Fibroblast of gingiva (primary cell): ENCODE results near the gene PLPP2.
A peak's percentile ranks its signal among the peaks of the same experiment; 100 is the strongest.
"Not testable (repeated sequence)": the region's sequence is repeated elsewhere in the genome, so short reads cannot be mapped to it uniquely, and the experiment has no call there.

ENCODE experiments used
- DNase-seq: peaks from one replicate; pipeline ENCODE4 v3.0.0-alpha.2; 2011; ENCODE audit warnings: low read depth

PLPP2 gene

DNA sequence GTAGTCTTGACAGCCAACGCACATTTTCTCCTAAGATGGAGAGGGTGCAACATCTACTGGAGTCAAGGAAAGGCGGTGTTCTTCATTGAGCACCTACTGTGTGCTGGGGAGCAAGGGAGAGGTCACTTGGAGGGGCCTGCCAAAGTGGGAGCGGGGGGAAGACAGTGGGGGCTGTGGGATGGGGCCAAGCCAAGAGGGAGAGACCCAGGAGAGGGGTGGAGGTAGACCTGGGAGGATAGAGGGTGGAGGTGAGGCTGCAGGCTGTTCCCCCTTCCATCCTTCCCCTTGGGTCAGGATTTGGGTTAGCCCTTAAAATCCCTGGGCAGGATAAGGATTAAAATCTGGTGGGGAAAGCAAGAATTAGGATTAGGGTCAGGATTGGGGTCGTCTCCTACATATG, 1.7 kb upstream of the PLPP2 start:
- DNase-seq, result no peak

DNA sequence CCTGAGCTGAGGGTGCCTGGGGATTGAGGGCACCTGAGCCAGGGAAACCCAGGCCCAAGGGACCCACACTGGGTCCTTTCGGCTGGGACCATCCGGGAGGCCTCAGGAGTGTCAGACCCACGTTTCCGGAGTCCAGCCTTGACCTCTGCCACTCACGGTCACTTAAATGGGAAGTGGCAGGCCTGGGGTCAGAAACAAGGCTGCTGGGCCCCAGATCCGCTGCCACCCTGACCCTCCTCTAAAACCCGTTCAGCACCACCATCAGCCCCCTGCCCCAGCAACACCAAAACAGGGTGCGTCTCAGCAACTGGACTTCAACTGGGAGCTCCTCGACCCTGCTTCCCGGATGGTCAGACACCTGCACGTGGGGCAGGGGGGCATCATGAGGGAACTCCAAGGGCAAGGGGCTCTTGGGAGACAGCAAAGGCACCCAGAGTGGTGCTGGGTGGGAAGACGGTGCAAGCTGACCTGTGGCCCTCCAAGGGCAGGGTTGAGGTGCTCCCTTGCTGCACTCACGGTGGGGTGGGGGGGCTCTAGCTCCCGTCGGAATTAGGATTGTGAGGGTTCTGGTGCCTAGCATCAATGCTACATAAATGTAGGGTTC, 1.2 kb upstream of the PLPP2 start:
- no peak for DNase-seq

DNA sequence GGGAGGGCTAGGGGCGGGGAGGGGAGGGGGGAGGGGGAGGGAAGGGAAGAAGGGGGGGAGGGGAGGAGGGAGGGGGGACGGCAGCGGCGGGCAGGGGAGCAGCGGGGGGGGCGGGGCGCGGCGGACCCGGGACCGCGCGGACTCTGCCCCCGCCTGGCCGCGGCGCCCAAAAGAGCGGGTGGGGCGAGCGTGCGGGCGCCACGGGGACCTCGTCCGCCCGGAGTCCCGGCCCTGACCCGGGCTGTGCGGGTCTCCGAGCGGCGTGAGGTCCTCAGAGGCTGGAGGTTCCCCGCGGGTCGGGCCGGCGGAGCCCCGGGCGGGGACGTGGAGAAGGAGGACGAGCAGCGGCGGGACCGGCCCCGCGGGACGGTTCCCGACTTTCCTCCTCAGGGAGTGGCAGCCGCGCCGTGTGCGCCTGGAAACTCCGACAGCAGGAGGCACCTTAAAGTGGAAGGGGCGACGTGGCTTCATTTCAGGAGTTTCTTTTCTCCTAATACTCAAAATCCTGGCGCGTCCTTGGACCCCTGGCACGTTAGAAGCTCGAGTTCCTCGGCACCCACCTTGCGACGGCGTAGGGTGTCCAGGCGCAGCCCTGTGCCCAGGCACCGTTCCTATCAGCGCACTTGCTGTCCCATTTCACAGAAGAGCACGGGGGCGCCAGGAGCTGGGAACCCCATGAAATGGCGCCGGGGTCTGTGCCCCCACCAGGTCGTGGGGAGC, 518 bp upstream of the PLPP2 start:
- no peak for DNase-seq

DNA sequence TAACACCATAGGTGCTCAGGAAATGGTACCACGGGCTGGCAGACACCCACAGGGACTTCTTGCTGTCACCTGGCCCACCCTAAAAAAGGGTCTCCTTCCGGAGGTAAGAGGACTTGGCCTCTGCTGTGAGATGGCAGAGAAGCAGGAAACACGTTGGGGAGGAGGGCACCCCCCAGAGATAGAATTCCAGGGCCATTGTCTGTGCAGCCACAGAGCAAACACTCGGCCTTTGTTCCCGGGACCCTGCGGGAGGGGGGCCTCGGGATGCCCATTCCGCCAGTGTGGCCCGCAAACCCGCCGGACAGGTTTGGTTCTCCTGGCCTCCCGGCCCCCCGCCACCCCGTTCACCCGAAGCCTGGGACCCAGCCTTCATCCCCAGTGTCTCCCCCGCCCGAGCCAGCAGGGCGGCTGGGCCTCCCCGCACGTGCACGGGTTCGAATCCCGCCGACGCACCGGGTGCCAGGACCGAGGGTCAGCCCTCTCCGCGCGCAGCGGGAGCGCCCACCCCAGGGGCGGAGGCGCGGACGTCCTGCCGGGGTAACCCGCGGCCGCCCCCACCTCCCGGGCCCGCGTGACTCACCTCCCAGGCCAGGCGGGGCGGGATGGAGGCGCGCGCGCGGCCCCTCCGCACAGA, 714 bp downstream of the PLPP2 start:
- DNase-seq, result no peak

DNA sequence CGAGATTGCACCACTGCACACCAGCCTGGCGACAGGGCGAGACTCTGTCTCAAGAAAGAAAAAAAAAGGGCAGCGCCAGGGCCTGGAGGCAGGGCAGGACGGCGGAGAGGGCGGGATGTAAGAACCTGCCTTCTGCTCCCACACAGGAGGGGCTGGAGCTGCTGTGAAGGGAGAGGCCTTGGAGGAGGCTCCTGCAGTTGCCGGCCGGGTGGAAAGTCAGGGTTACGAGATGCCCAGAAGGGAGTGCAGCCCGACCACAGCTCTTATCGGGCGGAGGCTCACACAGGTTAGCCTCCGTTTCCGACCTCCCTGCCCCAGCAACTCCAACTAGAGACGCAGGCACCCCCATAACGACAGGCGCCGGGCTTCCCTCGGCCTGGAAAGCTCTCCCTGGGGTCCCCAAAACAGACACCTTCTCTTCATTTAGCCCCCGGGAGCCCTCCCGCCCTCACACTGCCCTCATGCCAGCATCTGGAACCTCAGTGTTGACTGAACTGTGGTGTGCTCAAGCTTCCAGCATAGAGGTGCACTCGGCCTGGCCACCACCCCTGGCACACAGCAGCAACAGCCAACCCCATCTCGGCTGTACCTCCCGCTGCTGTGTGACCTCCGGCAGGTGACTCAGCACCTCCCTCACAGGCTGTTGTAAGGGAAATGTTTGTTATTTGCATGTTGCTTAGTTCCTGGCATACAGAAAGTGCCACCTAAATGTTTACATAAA, 1.4 kb downstream of the PLPP2 start:
- peak; percentile 17 for DNase-seq

DNA sequence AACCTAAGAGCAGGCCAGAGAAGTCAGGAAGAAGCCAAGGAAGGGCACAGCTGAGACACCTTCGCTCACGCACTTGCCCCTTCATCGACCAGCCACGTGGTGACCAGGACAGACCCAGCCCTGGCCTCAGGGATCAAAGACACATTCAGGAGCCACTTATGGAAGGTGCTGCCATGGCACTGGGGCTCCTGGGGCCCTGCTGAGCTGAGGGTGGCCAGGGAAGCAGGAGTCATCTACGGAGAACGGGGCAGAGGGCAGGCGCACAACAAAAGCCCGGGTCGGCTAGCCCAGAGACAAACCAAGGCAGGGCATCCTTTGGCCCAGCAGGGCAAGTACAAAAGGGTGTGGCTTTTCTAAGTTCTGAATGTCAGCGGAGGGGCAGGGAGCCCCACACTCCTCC, 2.3 kb downstream of the PLPP2 start:
- no peak for DNase-seq

DNA sequence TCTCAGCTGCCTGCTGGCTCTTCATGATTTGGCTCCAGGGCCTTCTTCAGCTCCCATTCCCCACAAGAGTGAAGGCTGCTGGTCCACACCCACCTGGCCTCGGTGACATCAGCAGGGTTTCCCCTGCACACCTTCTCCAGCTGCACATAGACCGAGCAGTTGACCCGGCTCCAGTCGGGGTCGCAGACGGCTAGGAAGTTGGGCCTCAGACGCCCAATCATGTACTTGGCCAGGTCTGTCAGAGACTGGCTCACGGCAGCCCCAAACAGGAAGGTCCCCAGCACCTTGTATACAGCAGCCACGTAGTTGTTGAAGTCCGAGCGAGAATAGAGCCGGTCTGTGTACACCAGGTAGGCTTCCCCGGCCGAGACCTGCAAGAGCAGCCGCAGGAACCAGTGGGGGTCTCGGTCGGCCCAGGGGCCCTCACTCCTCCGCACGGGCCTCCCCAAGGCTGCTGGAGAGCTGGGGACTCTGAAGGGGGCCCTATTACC, 3.8 kb downstream of the PLPP2 start:
- DNase-seq, result no peak

DNA sequence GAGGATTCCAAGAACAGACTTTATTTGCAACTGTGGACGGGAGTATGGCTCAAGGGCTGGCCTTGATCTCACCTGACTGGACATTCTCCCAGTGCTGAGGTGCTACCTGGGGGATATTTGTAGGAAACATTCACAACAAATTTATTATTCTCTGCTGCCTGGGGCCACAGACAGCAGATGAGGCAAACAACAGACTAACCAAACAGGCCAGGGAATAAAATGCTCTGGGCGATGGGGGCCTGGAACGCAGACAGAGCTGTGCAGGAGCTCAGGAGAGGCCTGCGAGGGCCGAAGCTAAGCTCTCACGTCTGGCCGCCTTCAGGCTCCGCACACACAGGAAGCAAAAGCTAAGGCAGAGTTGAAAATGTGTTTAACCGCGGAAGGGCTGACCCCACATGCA, 7.8 kb downstream of the PLPP2 start:
- DNase-seq, result no peak

DNA sequence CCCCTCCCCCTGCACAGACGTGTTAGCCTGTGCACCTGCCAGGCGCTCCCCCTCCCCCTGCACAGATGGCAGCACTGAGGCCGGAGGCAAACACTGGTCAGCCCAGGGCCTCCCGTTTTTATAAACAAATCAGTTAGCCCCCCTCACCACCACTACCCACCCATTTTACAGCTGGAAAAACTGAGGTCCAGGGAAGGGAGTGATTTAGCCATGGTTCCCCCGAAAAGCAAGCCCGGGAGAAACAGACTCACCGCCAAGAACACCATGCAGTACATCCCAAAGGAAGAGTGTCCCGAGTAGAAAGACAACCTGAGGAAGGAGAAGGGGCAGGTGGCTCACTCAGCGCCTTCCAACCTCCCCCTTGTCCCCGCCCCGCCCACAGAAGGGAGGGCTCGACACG, 8.7 kb downstream of the PLPP2 start:
- DNase-seq, result no peak

DNA sequence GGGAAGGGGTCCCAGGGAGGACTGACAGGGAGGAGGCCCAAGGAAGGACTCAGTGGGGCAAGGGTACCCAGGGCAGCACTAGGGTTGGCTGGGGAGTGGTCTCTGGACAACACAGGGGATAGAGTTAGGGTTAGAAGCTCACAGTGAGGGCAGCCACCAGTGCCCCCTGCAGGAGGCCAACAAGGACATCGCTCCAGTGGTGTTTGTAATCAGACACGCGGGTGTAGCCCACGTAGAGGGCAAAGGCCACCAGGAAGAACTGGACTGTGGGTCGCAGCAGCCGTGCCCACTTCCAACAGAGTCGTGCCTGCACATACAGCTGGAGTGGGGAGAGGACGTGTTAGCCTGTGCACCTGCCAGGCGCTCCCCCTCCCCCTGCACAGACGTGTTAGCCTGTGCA, 9.2 kb downstream of the PLPP2 start:
- no peak for DNase-seq

DNA sequence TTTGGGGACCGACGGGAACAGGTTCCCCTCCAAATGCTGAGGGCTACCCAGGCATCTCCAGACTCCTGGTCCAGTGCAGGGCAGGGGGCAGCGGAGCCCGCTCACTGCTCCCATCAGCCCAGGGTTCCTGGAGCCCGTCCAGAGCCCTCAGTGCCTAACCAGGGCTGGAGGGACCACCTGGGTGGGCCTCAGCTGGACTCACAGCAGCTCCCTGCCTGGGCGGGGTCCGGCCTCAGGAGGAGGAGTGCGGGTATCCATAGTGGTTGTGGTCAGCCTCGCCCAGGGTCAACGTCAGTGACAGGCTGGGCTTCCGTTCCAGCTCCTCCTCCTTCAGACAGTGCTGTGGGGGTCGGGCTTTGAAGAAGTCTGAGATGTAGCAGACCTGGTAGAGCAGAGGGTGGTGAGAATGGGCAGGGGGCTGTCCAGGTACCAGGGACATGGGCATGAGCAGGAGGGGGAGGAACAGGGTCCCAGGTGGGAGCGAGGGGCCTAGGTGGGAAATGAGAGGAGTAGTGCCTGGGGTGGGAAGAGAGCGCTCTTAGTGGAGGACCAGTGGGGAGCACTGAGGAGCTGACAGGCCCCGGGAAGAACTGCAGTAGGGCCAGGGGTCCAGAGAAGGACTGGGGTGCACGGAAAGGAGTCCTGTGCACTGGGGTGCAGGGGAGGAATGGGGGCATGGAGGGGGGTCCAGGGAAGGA, 9.9 kb downstream of the PLPP2 start:
- no peak for DNase-seq

DNA sequence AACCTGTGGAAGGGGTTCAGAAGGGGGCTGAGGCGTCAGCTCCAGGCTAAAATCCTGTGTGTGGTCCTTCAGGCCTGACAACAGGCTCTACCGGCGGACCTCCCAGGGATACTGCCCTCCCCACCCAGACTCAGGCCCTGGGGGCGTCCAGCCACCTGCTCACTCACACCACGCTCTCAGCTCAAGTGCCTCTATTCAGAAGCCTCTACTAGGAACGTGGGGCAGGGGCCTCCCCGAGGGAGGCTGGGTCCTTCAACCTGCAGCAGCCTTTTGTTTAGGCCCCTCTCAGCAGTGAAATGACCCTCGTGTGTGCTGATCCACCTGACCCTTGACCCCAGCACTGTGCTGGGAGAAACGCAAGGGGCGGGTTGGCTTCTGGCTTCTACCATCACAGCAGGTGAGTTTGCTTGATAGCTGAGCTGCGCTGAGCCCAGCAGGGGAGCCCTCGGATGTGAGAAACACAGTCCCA, 10.6 kb downstream of the PLPP2 start:
- DNase-seq, result no peak

DNA sequence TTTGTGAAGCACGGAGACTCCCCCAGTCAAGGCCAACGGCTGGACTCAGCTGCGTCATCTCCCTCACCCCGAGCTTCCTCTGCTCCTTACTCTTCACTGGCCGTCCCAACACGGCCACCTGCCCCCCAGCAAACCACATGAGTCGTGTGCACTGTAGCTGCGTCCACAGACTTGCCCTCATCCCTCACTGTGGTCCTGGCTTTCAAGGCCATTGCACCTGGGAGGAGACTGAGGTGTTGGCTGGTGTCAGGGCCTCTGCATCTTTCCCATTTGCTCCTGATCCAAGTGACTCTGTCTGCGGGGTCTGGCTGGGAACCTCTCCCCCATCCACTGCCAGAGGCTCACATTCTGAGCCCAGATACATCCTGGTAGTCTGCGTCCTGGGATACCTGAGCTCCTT, 11.5 kb downstream of the PLPP2 start:
- DNase-seq, result no peak

DNA sequence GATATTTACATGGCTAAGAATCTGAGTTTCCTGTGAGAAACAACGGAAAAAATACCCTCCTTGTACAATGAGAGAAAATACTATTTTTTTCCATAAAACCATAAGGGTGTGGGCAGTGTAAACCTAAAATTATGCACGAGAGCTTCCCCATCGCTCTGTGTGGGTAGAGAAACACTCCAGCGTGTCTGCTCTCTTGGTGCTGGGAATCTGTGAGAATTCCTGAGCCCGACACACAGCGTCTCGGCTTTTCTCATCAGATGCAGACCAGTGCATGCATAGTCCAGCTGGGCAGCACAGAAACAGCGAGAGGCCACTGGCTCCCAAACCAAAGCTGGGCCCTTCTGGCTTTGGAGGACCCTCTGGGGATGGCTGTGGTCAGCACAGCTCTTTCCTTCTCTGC, 12.0 kb downstream of the PLPP2 start:
- DNase-seq, result no peak

DNA sequence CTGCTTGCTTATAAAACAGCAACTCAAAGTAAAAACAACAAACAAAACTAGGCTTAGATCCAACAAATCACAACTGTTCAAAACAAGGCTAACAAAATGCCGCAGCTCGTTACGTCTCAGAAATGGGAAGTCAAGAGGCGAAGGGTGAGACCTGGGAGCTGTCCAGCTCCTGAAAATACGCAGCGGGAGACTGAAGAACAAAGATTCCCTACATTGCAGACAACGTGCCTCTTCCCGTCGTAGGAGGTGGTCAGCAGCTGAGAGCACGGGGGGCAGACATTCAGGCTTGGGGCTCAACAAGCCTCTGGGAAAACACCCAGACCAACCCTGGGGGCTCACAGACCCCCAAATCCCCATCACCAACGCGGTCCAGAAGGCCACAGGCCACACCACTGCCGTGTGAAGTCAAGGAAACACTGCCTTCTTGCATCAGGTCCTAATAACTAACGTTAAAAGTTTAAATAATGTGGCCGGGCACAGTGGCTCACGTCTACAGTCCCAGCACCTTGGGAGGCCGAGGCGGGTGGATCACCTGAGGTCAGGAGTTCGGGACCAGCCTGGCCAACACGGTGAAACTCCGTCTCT, 13.5 kb downstream of the PLPP2 start:
- no peak for DNase-seq

DNA sequence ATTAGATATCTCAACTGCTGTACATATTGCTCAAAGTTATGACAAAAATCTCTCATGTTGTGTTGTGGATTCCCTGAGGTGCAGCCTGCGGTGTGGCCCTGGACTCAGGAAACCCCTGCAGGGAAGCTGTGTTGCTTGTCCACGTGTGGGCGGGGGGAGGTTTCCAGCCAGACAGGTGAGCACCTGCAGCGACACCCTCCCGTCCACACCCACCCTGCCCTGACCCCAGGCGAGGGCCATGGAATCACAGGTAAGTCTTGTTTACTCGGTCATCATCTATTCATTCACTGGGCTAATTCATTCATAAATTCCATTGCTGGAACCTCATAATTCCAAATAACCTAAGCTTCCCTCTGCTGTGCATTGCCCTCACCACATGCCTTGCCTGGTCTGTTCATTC, 14.1 kb downstream of the PLPP2 start:
- DNase-seq, result no peak

DNA sequence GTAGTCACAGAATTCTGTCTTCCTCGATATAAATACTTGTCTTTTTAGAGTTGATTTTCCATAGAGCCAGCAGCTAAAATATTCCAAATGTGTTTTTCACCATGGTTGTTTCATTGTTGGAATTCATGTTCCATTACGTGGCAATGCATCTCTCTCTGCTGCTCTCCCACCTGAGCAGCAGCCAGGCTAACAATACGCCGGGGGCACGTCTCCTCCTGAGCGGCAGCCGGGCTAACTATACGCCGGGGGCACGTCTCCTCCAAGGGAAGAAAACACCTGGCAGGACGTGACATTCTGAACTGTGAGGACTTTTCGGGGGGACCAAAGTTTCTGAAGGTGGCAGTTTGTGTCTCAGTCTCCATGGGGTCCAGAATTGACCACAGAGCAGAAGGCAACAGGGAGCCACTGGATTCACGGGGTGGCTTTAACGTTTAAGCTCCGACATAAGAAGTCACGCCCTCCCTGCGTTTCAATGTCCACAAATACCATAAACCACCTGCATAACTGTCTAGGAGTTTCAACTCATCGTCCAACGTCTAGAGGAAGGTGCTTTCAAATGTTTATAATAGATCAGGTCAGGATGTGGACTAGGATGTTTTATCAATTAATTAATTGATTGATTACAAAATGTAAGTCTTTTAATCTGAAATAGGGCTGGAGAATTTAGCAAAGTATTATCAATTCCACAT, 15.1 kb downstream of the PLPP2 start:
- no peak for DNase-seq

DNA sequence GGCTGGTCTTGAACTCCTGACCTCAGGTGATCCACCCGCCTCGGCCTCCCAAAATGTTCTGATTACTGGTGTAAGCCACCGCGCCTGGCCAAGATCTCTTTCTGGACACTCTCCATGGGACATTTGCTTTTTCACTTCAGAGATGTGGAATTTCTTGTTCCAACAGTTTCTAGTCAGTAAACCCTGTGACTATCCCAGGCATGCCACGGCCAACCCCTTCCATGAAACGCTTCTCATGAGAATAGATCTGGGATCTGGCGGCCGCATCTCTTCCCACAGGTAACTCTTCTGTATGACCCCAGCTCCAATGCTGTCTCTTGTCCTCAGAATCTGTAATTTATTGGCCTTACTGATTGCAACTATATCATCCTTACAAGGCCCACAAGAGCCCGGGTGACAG, 16.2 kb downstream of the PLPP2 start:
- DNase-seq, result no peak

DNA sequence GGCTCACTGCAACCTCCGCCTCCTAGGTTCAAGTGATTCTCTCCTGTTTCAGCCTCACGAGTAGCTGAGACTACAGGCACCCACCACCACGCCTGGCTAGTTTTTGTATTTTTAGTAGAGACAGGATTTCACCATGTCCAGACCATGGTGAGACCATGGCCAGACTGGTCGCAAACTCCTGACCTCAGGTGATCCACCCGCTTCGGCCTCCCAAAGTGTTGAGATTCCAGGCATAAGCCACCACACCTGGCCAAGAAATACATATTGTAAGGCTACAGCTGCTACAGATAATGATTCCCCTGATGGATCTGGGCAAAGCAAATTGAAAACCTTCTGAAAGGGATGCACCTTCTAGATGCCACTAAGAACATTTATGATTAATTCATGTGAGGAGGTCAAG, 17.8 kb downstream of the PLPP2 start:
- DNase-seq, result no peak

DNA sequence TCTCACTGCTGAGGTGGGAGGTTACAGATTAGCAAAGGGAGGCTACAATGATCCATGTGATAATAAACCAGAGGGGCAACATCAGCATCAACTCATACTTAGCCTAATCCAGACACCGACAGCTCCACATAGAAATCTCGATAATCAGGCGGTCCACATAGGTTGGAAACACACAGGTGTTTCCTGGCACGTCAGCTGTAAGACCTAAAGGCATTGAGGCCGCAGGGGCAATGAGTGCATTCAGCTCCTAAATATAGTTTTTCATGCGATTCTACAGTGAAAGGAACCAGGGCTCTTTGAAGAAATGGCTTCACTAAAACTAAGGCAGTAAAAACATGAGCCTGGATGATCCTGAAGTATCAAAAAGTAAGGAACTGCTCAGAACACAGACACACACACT, 19.3 kb downstream of the PLPP2 start:
- DNase-seq, result no peak

DNA sequence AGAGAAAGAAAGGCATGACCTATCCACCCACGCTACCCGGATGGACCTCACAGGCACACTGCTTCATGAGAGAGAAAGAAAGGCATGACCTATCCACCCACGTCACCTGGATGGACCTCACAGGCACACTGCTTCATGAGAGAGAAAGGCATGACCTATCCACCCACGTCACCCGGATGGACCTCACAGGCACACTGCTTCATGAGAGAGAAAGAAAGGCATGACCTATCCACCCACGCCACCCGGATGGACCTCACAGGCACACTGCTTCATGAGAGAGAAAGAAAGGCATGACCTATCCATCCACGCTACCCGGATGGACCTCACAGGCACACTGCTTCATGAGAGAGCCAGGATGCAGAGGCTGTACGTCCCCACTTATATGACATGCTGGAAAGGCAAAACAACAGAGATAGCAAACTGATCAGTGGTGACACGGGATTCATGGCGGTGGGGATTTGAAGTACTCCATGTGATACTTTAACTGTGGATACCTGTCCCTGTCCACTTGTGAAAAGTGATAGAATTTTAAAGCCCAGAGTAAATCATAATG, 20.4 kb downstream of the PLPP2 start:
- not testable (repeated sequence) for DNase-seq
